ENCODE data around the gene HTT.

HTT gene

DNA sequence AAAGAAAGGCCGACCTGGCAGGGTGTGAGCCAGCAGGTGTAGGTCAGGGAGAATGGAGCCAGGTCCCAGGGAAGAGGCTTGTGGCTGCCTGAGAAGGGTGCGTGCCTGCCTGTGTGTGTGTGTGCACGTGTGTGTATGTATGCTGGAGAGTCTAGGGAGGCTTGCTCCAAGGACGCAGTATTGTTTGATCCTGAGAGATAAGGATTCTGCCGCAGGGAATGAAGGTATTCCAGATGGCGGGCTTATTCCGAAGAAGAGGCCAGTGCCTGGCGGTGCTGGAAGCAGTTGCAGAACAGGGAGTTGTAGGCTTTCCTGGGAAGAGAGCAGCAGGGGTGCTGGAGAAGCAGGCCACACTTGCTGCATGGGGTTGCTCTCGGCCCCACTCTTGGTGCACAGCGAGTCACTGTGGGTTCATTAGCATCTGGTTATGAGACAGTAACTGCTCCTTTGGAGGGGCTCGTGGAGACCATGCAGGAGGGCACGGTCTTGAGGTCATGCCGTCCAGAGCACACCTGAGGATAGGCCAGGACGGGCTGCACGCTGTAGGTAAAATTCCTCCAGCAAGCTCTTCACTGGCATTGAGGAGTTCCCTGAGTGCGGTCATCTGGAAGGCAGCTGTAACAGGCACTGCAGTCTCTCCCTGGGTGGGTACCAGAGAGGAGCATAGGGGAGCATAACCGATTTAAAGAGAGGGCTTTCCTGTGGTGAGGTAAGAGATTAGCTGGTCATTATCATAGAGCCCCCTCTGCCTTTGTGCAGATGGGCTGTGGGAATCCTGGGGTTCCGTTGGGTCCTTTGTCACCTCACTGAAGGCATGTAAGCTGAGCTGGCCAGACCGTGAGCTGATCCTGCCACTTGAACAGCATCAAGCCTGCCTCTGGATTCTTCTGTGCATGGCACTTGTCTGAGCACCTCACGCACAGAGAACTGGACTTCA lies 144.6 kb downstream of the HTT start:
- no peak for DNase-seq (ENCODE audit: low read depth, low spot score)

DNA sequence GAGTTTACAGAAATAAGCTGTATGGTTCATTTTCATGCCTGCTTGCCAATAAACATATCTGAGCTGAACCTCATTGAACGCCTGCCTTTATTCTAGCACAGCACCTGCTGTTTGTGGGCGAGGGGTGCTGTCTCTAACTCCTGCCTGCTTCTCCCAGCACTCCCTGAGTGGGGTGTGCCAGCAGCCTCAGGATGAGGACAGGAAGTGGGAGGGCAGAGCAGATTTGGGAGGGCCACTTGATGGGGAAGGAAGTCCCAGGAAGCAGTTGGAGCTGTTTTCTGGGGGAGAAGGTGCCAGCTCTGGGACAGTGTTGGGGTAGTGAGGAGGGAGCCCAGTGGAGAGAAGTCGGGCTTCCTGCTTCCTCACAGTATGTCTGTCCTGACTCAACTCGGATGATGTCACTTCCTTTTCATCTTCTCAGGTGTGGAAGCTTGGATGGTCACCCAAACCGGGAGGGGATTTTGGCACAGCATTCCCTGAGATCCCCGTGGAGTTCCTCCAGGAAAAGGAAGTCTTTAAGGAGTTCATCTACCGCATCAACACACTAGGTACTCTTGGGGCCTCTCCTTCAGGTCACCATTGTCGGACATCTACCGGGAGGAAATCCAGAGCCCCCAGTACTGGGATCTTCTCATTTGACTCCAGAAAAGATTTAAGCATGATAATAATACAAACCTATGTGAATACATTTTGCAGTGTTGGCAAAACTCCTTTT lies 145.4 kb downstream of the HTT start:
- no peak for DNase-seq (ENCODE audit: low read depth, low spot score)

DNA sequence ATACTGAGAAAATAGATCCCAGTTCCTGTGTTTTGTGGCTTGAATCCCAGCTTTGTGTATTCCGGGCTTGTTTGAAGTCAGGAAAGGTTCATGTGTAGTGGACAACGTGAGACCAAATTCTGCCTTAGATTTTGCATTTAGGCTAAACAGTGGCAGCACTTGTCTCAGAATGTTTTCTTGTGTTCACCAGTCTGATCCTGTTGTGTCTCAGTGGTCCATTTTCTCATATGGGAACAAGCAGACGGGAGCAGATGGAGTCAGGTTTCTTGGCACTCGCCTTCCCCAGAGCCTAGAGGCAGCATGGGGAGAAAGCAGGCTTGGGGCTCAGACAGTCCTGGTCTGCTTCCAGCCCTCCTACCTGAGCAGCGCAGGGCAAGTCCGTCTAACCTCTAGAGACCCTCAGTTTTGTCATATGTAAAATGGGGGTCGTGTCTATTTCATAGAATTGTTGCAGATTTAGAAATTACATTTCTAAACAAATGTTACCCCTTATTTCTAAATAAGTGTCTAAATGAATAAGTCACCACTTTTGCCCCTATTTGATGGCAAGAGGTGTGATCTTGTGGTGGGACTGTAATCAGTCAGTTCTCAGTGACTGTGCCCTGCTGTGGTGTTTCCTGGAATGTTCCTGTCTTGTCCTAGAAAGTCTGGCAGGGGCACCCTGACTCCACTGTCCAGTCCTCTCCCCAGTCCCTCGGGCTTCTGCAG lies 146.1 kb downstream of the HTT start:
- DNase-seq (ENCODE audit: low read depth, low spot score) = no peak

DNA sequence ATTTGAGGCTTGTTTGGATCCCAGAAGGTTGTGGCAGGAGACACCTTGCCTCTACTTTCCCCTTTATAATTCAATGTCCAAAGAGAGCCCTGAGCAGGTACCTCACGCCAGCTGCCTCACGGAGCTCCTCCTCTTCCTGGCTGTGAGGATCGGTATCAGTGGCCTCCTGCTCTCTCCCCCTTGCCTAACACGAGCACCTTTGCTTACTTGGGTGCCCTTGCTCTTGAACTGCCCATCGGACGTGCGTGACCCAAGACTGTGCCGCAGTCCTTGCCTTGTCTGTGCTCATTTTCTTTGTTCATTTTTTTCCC lies 146.7 kb downstream of the HTT start:
- DNase-seq (ENCODE audit: low read depth, low spot score) = no peak

DNA sequence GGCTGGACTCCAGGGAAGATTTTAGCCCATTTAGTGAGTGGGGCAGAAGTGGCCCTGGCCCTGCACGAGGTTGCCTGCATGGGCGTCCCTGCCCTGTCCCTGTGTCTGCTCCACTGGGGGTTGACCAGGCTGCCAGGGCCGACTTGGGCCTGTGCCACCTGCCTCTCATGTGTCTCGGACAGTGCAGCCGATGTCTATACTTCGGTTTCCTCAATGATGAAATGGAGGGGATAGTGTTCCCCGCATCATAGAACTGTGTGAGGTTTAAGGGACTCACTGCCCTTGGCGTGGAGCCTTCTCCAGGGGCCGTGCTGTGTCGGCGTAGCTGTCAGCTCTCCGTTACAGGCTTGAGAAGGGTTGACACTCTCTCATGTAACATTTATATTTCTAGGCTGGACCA lies 147.5 kb downstream of the HTT start:
- no peak for DNase-seq (ENCODE audit: low read depth, low spot score)

DNA sequence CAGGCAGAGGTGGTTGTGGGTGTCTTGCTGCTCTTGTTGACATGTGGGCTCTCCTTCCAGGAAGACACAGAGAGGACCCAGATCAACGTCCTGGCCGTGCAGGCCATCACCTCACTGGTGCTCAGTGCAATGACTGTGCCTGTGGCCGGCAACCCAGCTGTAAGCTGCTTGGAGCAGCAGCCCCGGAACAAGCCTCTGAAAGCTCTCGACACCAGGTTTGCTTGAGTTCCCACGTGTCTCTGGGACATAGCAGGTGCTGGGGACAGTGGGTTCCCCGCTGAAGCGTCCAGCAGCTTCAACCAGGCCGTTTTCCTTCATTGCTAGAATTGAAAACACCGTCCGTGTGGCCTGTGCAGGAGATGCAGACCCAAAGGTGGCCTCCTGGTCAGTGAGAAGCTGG lies 148.9 kb downstream of the HTT start:
- no peak for DNase-seq (ENCODE audit: low read depth, low spot score)

DNA sequence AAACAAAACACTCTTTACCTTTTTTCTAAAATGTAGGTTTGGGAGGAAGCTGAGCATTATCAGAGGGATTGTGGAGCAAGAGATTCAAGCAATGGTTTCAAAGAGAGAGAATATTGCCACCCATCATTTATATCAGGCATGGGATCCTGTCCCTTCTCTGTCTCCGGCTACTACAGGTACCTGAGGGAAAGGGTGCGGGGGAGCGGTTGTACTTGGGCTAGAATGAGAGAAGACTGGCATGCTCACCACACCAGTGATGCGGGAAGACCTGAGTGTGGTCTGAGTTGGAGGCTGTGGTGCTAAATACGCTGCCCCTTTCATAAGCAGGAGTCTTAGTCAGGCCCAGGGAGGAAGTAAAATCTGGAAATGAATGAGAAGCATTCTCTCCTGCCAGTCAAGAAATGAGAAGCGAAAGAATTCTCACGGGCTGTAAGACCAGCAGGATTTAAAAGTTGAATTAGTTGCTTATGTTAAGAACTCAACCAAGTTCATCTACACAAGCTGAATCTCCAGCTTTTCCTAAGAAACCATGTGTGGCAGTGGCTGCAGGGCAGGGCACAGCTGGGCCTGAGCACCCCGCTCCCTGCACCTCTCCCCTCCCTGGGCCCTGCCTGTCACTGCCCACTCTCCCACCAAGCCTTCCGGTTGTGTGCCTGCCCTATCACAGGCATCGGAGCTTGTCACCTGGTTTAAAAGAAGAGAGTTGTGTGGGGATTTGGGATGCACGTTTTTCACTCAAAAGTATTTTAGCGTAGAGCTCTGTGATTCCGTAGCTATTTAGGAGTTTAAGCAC lies 149.7 kb downstream of the HTT start:
- no peak for DNase-seq (ENCODE audit: low read depth, low spot score)

DNA sequence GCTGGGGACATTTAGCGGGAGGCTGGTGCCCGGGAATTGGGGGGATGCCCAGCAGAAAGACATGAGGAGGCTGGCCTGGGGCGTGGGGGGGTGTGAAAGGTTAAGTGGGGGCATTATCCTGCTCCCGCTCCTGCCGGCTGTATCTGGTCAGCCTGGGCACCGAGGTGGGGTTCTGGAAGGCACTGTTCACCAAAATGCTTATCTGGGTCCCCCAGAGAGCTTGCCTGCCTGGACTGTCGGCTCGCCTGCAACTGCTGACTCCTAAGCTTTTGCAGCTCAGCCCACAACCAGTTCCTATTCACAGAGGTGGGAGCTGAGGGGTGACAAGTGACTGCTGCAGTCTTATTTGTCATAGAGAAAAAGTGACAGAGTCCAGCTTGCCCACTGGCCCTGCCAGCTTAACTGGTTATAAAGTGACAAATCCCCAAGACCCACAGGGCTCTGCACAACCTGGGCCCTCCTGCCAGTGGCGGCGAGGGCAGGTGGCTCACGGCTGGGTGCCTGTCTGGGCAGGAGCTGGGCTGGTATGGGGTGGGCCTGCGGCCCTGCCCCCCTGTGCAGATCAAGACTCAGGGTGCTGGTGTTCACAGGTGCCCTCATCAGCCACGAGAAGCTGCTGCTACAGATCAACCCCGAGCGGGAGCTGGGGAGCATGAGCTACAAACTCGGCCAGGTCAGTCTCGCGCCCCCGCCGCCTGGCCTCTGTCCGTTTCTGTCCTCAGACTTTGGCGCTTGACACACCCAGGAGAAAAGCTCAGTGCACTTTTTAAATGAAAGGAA lies 150.8 kb downstream of the HTT start:
- DNase-seq (ENCODE audit: low read depth, low spot score) = no peak

DNA sequence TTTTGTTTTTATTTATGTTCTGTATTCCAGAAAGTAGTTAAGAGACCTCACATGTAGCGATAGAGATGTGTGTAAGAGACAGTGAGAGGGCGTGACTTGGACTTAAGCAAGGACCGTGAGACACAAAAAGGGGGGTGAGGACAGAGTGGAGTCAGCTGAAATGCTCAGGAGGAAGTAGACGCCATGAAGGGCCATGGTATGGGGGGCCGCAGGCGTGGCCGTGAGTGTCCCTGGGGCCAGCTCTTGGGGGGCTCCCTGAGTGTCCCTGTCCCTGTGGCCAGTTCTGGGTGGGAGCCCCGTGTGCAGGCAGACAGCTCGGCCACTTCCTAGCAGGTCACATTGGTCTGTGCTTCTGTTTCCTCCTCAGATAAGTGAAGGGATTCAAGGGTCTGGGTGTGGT lies 151.5 kb downstream of the HTT start:
- DNase-seq (ENCODE audit: low read depth, low spot score) = no peak

DNA sequence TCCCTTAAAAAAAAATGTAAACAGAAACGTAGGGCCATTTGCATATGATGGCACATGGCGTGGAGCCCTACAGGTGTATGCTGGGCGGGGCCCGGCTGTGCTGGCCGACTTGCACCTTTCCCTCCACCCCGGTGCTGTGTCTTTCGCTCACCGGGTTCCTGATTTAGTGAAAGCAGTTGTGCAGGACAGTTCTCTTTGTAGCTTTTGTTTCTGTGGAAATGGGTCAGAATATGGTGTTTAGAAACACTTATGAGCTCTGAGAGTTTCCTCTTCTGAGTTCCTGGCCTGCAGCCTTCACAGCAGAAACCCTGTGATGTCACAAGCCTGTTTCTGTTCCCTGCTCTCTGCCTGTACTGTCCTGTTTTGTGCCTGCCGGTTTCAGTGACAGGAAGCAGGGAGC lies 152.0 kb downstream of the HTT start:
- no peak for DNase-seq (ENCODE audit: low read depth, low spot score)

DNA sequence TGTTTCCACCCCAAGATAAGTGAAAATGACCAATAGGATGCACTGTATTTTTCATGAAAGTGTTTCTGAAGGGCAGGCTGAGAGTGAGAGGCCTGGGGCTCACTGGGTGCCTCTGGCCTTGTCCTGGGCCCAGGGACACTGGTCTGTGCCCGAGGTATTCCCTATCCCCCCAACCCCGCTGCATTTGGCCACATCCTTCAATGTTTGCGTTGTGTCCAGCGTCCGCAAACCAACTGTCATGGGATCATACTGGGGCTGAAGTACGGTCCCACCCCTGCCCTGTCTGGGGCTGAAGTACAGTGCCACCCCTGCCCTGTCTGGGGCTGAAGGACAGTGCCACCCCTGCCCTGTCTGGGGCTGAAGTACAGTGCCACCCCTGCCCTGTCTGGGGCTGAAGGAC lies 152.5 kb downstream of the HTT start:
- no peak for DNase-seq (ENCODE audit: low read depth, low spot score)

DNA sequence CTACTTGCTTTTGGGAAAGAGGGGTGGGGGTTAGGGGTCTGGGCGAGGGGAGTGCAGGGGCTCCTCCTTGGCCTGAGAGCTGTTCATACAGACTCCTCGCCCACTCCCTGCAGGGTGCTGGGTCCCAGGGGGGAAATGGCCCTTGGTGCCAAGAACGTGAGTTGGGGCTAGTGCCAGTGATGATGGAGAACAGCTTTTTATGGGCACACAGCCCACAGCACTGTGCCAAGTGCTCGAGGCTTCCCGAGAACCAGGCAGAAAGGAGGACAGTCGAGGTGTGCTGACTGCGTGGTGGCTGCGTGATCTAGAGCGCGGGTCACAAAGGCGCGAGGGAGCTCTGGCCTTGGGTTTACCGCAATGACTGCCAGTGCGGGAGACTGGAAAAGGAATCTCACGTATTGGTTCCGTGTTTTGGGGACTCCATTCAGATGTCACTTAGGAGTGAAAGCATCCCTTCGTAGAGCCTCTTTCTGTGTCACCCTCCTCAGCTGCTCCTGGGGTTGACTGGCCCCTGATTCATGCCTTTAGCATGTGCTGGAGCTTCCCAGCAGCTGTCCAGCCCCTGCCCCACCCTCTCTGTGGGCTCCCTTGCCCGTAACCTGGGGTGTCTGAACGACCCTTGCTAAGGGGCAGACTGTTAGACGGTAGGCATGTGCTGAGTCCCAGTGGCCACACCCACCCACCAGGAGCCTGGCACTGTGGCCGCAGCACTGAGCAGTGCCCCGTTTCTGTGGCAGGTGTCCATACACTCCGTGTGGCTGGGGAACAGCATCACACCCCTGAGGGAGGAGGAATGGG lies 153.6 kb downstream of the HTT start:
- no peak for DNase-seq (ENCODE audit: low read depth, low spot score)

DNA sequence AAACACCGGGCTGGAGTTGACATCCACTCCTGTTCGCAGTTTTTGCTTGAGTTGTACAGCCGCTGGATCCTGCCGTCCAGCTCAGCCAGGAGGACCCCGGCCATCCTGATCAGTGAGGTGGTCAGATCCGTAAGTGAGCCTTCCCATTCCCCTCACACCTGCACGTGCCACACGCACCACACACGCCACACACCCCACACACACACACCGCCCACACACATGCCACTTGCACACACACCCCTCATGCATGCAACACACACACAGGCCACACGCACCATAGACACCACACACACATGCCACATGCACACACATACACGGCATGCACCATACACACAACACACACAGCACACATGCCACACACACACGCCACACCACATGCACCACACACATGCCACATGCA lies 154.4 kb downstream of the HTT start:
- no peak for DNase-seq (ENCODE audit: low read depth, low spot score)

DNA sequence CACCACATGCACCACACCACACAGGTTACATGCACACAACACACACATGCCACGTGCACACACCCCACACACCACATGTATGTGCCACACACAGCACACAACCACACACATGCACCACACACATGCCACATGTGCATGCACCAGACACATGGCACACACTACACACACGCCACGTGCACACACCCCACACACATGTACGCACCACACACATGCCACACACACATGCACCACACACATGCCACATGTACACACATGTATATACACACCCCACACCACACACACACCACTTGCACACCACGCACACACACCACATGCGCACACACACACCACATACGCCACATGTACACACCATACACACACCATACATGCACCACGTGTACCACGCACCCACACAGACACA lies 154.8 kb downstream of the HTT start:
- no peak for DNase-seq (ENCODE audit: low read depth, low spot score)

DNA sequence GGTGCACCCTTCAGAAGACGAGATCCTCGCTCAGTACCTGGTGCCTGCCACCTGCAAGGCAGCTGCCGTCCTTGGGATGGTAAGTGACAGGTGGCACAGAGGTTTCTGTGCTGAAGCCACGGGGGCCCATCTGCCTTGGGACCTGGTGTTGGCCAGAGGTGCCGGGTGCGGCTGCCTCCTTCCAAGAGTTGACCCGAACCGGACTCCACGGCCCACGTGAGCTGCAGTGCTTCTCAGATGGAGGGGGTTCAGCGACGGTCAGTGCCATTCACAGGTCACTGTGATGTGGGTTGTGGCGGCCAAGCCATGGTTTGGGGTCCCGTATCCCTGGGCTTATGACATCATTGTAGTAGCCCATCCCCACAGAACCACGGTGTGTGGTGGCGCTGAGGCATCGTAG lies 155.5 kb downstream of the HTT start:
- no peak for DNase-seq (ENCODE audit: low read depth, low spot score)

DNA sequence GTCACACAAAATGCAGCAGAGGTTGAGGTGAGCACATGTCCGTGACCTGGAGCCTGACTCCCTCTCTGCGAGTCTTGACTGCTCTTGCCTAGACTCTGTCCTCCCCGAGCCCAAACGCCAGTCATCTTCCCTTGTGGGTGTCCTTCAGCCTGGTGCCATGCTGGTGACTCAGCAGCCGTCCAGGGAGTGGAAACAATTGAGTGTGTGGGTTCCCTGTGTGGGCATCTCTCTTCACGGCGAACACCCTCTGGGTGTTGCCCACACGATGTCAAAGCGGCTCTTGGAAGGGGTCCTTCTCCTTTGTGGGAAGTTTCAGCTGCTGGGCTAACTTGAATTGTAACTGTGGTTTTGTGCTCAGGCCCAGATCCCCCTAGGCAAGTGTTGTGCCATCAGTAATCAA lies 157.0 kb downstream of the HTT start:
- DNase-seq (ENCODE audit: low read depth, low spot score) = no peak

DNA sequence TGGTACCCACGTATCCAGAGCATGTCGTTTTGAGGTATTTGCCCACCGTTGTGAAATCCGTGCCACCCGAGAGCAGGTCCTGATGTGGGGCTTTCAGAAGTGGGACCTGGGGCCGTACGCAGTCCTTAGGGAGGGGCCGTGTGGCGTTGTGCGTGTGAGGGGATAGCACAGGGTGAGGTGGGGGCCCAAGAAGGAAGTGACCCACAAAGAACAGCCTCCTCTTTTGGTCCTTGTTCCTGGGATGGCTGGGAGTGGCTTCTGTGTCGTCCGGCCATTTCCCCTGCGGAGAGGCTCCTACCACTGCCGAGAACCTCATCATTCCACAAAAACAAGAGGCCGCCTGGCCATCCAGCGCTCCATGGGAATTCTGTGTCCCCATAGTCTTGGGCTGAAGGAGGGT lies 157.5 kb downstream of the HTT start:
- no peak for DNase-seq (ENCODE audit: low read depth, low spot score)

DNA sequence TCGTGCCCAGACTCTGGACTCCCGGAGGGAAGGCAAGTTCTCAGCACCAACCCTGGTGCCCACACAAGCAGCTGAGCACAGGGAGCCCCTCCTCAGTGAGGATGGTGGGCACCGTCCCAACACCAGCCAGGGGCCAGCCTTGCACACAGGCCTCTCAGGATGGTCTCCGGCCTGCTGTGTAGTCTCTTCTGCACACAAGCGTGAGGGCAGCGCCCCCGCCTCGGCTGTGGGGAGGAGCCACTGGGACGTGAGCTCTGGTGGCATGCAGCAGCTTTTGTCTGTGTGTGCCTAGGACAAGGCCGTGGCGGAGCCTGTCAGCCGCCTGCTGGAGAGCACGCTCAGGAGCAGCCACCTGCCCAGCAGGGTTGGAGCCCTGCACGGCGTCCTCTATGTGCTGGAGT lies 158.4 kb downstream of the HTT start:
- no peak for DNase-seq (ENCODE audit: low read depth, low spot score)

DNA sequence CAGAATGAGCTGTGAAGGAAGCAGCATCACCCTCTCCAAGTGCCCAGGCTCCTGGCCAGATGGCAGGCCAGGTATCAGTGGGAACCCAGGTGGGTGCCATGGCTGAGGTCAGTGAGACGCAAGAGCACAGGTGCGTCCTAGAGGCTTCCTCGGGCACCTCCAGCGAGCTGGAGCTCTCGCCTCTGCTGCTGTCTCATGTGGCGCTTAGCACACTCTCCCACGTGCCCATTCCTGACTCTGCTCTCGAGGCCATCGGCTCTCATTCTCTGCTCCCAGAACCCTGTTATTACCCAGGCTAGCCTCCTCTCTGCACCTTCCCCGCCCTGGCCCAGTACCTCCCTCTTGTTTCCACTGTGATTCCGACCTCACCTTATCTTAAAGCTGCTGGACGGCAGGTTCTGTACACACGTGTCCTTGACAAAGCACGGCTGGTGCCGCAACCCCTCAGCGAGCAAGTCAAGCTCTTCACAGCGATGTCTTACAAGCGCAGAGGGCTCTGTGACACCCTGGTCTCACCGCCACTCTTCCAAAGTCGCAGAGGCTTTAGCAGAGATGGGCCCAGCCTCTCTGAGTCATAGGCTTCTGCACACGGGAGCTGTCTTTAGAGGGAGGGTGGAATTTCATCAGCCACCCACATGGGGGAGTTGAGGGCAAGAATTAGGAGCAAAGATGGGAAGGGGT lies 159.1 kb downstream of the HTT start:
- no peak for DNase-seq (ENCODE audit: low read depth, low spot score)

Measured in activated naive CD8-positive, alpha-beta T cell treated with anti-CD3 and anti-CD28 coated beads, Interleukin-2, amount 50 U/mL, for 16 hours (primary cell).